ENCODE measurements around the gene FMO4. TPM values are rescaled to one million over a fixed set of nuclear protein-coding genes. Genes with fewer than 3 reads are reported as not detected.

The FMO4 gene
- total and polyA plus RNA-seq, 2 donors (not counting 3 experiments of a cell fraction or from before 2014, with no cell fraction given), result 0.25 to 0.33 TPM

- FAIRE-seq, result no peak
- dilution Hi-C loops (cut with MboI; ENCODE audit: extremely low pct_ligation_motif_present, low sequenced_read_pairs), result no loop called here
Measured at GRCh38 chr1:171311771-171312558, 2.0 kb upstream of the FMO4 start.

More at GRCh38 chr1:171311771-171312558, 2.0 kb upstream of the FMO4 start:
- Histone ChIP-seq H2AFZ (ENCODE audit: low read depth, low read length) (no peak overlapping the region), H3K79me2 (ENCODE audit: control insufficient read depth, insufficient read depth, low read length) (no peaks in the 10 kb centered on the region), H3K27me3 (ENCODE audit: control insufficient read depth in 2 of 2, insufficient read depth in 2 of 2, low read length in 2 of 2) (no peaks in the 10 kb centered on the region), H3K4me2 (ENCODE audit: insufficient read depth, low read length) (no peak overlapping the region), H3K4me3 (replicated peaks in 1 of 3; ENCODE audit: insufficient read depth in 1 of 3, low read depth in 1 of 3, low read length in 3 of 3) (no peak overlapping the region), H4K20me1 (replicated peaks; ENCODE audit: control insufficient read depth, extremely low read depth, insufficient read depth, low read length) (no peaks in the 10 kb centered on the region), H3K9me3 (replicated peaks; ENCODE audit: control insufficient read depth, insufficient read depth, low read length) (no peaks in the 10 kb centered on the region), H3K9ac (replicated peaks; ENCODE audit: extremely low read depth, insufficient read depth, low read length) (no peak overlapping the region), H3K4me1 (ENCODE audit: control insufficient read depth, extremely low read depth, insufficient read depth, low read length) (peaks cover 4% of the 10 kb centered on the region), H3K36me3 (ENCODE audit: control insufficient read depth in 2 of 2, extremely low read depth in 1 of 2, insufficient read depth in 2 of 2, low read length in 2 of 2) (no peaks in the 10 kb centered on the region), H3K27ac (ENCODE audit: insufficient read depth, low read depth, low read length) (no peak overlapping the region), H3K9me1 (replicated peaks; ENCODE audit: control insufficient read depth, extremely low read depth, insufficient read depth, low read length) (no peaks in the 10 kb centered on the region)
- intact Hi-C loops (cut with micrococcal nuclease), result loop anchor here (5.0 kb wide), 1 partner anchor 625 kb away; no protein-coding TSS in a partner anchor
- no peak for TF ChIP-seq POLR2AphosphoS5 (IDR thresholded peaks at IDR 0.05; ENCODE audit: insufficient read depth, low read depth, low read length)
- no peak for TF ChIP-seq MAX (IDR thresholded peaks at IDR 0.05; ENCODE audit: insufficient read depth, insufficient read length)
- TF ChIP-seq POLR2A (IDR thresholded peaks at IDR 0.05; ENCODE audit: low read depth, low read length), result no peak
- no peak for TF ChIP-seq FOS (IDR thresholded peaks at IDR 0.05; ENCODE audit: borderline replicate concordance, insufficient read depth, low read length)
- TF ChIP-seq EZH2 (IDR thresholded peaks at IDR 0.05; ENCODE audit: borderline replicate concordance, low read depth, low read length, severe bottlenecking), result no peak
- TF ChIP-seq GATA2 (IDR thresholded peaks at IDR 0.05; ENCODE audit: insufficient read depth, insufficient read length, low read depth, low read length), result no peak
- TF ChIP-seq JUN (IDR thresholded peaks at IDR 0.05; ENCODE audit: borderline replicate concordance, insufficient read depth, insufficient read length, low read depth), result no peak
- TF ChIP-seq MYC (IDR thresholded peaks at IDR 0.05; ENCODE audit: low read depth, low read length), result no peak
- TF ChIP-seq CTCF (IDR thresholded peaks at IDR 0.05; ENCODE audit: extremely low read depth in 1 of 2, insufficient read depth in 1 of 2, low read depth in 1 of 2, low read length in 2 of 2), result no peak
- DNase-seq (ENCODE audit: low read depth, low spot score), result no peak
- ChIA-PET CTCF (interaction anchor here (3.1 to 3.2 kb wide), 2 partner anchors 65 to 345 kb away, joined by 74 to 126 read pairs; partner anchors contain the start of gene FMO1), POLR2A (no interaction called here)
- no TSS peak for BruUV-seq (replicated peaks)
